CD4-positive, alpha-beta T cell (primary cell): ENCODE measurements around the gene DNAJC22. TPM values are rescaled to one million over a fixed set of nuclear protein-coding genes. Genes with fewer than 3 reads are reported as not detected.

ENCODE experiments used
- ATAC-seq: fragments of 200-7000 bp; cut with Tn5 transposase; one replicate; pipeline ENCODE4 v1.10.0; 2022; ENCODE audit warnings: mild to moderate bottlenecking; ENCODE audit not compliant: poor library complexity
- CTCF ChIA-PET: fragments of 350-600 bp; sonication (Branson Sonifier 250); formaldehyde crosslinking; loops from one replicate; lab custom pipeline; 2021; ENCODE audit warnings: antibody characterized with exemption, inconsistent platforms; lab: Charles Lee
- POLR2A ChIA-PET: fragments of 350-600 bp; sonication (Branson Sonifier 250); formaldehyde crosslinking; loops from one replicate; lab custom pipeline; 2021; ENCODE audit warnings: antibody characterized with exemption, inconsistent platforms; lab: Charles Lee
- DNase-seq, 14 experiments: peaks; one replicate each; pipeline ENCODE4 v3.0.0-alpha.2; 2013 to 2020; ENCODE audit warnings: mixed read lengths in 2 of 14
- H3K27ac ChIP-seq, 2 donors: one replicate each; pipeline versions ENCODE4 v1.5.1 to v1.7.0; 2013; ENCODE audit warnings: low read length in 2 of 2, low read depth in 1 of 2, mild to moderate bottlenecking in 1 of 2
- H3K27me3 ChIP-seq, 2 experiments: 1 replicate in 1 of 2; 2 replicates in 1 of 2; pipeline versions ENCODE4 v1.6.1 to v1.7.0; 2013; ENCODE audit warnings: low read length in 2 of 2, control low read depth in 1 of 2, mild to moderate bottlenecking in 1 of 2, moderate library complexity in 1 of 2; ENCODE audit not compliant: insufficient read depth in 2 of 2, control insufficient read depth in 1 of 2
- H3K36me3 ChIP-seq: one replicate; pipeline ENCODE4 v1.6.1; 2013; ENCODE audit warnings: low read length, control low read depth; ENCODE audit not compliant: insufficient read depth
- H3K4me1 ChIP-seq: one replicate; pipeline ENCODE4 v1.6.1; 2013; ENCODE audit warnings: low read length, control low read depth; ENCODE audit not compliant: insufficient read depth
- H3K4me3 ChIP-seq: one replicate; pipeline ENCODE4 v1.5.1; 2013; ENCODE audit warnings: mild to moderate bottlenecking, low read length, moderate library complexity
- H3K9me3 ChIP-seq, 2 experiments: 1 replicate in 1 of 2; 2 replicates in 1 of 2; pipeline versions ENCODE4 v1.6.1 to v1.7.0; 2013; ENCODE audit warnings: low read length in 2 of 2, mild to moderate bottlenecking in 2 of 2, control low read depth in 1 of 2, moderate library complexity in 1 of 2; ENCODE audit not compliant: control insufficient read depth in 1 of 2, insufficient read depth in 1 of 2
- H3K27ac Mint-ChIP-seq: one replicate; pipeline ENCODE4 v1.8.0; 2020; ENCODE audit warnings: mixed read lengths
- H3K27me3 Mint-ChIP-seq: one replicate; pipeline ENCODE4 v1.8.0; 2021; ENCODE audit warnings: mixed read lengths
- H3K36me3 Mint-ChIP-seq: one replicate; pipeline ENCODE4 v1.8.0; 2021; ENCODE audit warnings: low read depth, mixed read lengths
- H3K4me1 Mint-ChIP-seq: one replicate; pipeline ENCODE4 v1.8.0; 2021; ENCODE audit warnings: low read depth, mixed read lengths
- H3K4me3 Mint-ChIP-seq: one replicate; pipeline ENCODE4 v1.8.0; 2020; ENCODE audit warnings: mild to moderate bottlenecking, mixed read lengths
- H3K9me3 Mint-ChIP-seq: one replicate; pipeline ENCODE4 v1.8.0; 2020; ENCODE audit warnings: mixed read lengths
- intact Hi-C, 2 experiments: fragments of 100-400 bp; cut with DNase I in 1 of 2; cut with micrococcal nuclease in 1 of 2; formaldehyde crosslinking; loops; one replicate each; pipeline versions ENCODE4 v1.15.1 to v1.9.0; 2023 to 2025; cut with DNase I, micrococcal nuclease
- polyA plus RNA-seq, 2 donors: library from polyadenylated mRNA; unstranded; fragments of 120-200 nt; gene quantifications; one replicate each; pipeline ENCODE4 v1.2.1, GENCODE V29; 2013
- total RNA-seq, 174 experiments: library from RNA in 2 of 174; stranded (reverse) in 2 of 174; gene quantifications; one replicate each; pipeline ENCODE4 v1.2.3 and lab custom pipeline; 2021 to 2026
- TF ChIP-seq, protein P1 (sequence below): fragments of 200-600 bp; IDR thresholded peaks from one replicate; pipeline ENCODE4 v1.8.0; 2022; ENCODE audit warnings: antibody characterized with exemption, mild to moderate bottlenecking

The DNAJC22 gene
- total RNA-seq (not detected), total RNA-seq (lab: John Stamatoyannopoulos, UW) (0 to 0.27 (median 0) reads per million in 172 experiments)
- not detected for polyA plus RNA-seq (2013, experiment 1 of 2)
- polyA plus RNA-seq (2013, experiment 2 of 2): 0.12 TPM

DNA sequence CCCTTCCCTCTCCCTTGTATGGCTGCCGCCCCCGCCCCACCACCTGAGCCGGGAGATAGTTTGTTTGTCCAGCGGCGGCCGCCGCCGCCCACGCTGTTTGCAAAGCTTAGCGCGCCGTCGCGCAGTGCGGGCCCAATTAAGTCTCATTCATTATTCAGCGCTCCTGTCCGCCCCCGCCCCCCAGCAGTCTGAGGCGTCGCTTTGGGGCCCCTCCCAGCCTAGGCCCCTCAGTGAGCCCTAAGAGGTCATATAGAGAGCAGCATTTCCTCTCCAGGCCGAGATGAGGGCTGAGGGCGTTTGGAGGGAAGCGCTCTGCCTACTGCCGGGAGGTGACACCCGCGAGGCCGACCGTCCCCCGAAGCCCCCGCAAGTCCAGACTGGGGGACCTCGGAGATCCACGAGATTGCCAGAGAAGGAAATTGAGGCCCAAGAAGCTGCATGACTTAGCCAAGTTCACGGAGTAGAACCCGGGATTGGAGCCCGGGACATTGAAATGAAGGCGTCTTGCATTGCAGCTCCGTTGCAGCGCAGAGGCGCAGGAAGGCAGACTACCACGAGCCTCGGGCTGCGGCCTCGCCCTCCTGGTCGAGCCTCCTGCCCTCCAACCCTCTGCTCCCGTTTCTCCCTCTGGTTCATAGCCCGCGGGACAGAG is at the start of gene DNAJC22:
TSS of gene DNAJC22 (plus strand) at position 230 of the 652 bp plus-strand sequence. CDS start 1,985 bp downstream, outside the sequence.
- DNase-seq: peak in 4 of 14 experiments; percentile 40 to 57 (median 49)
- Histone ChIP-seq H3K27me3 (peaks cover 85 to 90% of the 10 kb centered on the region in 2 experiments), H3K36me3 (no peaks in the 10 kb centered on the region), H3K9me3 (peaks cover 0 to 20% of the 10 kb centered on the region in 2 experiments), H3K4me3 (peak within 1 kb of the TSS; percentile 53), H3K27ac (no peak within 1 kb of the TSS), H3K4me1 (peaks cover 65% of the 10 kb centered on the region)
- intact Hi-C loops: loop anchor here (1.0 kb wide), 1 partner anchor 58 kb away; no protein-coding TSS in a partner anchor
- H3K27me3 Mint-ChIP-seq: peaks cover 85% of the 10 kb centered on the region
- H3K4me3 Mint-ChIP-seq: peak within 1 kb of the TSS; percentile 83
- no peaks in the 10 kb centered on the region for H3K36me3 Mint-ChIP-seq
- peaks cover 42% of the 10 kb centered on the region for H3K4me1 Mint-ChIP-seq
- TF ChIP-seq, protein P1, sequence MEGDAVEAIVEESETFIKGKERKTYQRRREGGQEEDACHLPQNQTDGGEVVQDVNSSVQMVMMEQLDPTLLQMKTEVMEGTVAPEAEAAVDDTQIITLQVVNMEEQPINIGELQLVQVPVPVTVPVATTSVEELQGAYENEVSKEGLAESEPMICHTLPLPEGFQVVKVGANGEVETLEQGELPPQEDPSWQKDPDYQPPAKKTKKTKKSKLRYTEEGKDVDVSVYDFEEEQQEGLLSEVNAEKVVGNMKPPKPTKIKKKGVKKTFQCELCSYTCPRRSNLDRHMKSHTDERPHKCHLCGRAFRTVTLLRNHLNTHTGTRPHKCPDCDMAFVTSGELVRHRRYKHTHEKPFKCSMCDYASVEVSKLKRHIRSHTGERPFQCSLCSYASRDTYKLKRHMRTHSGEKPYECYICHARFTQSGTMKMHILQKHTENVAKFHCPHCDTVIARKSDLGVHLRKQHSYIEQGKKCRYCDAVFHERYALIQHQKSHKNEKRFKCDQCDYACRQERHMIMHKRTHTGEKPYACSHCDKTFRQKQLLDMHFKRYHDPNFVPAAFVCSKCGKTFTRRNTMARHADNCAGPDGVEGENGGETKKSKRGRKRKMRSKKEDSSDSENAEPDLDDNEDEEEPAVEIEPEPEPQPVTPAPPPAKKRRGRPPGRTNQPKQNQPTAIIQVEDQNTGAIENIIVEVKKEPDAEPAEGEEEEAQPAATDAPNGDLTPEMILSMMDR: no peak
- H3K27ac Mint-ChIP-seq: no peak within 1 kb of the TSS
- ChIA-PET POLR2A (interaction anchor here (1.0 to 2.8 kb wide), 6 partner anchors 9 to 84 kb away, joined by 3 to 17 read pairs (median 6); partner anchors contain the start of genes C1QL4, SPATS2 and TROAP), CTCF (interaction anchor here (0.7 to 2.5 kb wide), 15 partner anchors 7 to 277 kb away, joined by 3 to 47 read pairs (median 6); partner anchors contain the start of genes C1QL4, PRPF40B, SPATS2 and TROAP)
- no peaks in the 10 kb centered on the region for H3K9me3 Mint-ChIP-seq
- peak; percentile 10 for ATAC-seq

DNA sequence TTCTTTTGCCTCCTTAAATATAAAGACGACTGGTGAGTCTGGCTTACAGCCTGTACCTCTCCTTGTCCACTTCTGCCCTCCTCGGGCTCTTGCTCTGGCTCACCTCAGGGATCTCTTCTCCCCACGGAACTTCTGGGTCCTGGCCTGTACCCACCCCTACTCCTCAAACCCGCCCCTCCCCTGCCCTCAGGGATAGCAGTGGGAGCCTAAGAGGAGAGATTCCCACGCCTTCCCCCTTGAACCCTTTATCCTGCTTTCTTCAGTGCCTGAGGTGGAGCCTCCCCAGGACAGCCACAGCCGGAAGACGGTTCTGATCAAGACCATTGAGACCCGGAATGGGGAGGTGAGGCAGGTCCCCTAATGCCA is 49.0 kb upstream of the DNAJC22 start:
- POLR2A ChIA-PET: interaction anchor here (1.0 kb wide), 1 partner anchor 25 kb away, joined by 5 read pairs; the partner anchor contains the start of gene TROAP
- intact Hi-C loops: no loop called here
- CTCF ChIA-PET: interaction anchor here (1.9 to 2.0 kb wide), 2 partner anchors 9 to 50 kb away, joined by 6 to 7 read pairs; partner anchors contain the start of gene DNAJC22
- H3K36me3 ChIP-seq: no peaks in the 10 kb centered on the region
- Mint-ChIP-seq H3K36me3 (no peaks in the 10 kb centered on the region), H3K4me1 (peaks cover 23% of the 10 kb centered on the region), H3K27me3 (peaks cover 66% of the 10 kb centered on the region), H3K4me3 (peak overlapping the region; percentile 54), H3K9me3 (no peaks in the 10 kb centered on the region), H3K27ac (no peak overlapping the region)
- no peak overlapping the region for H3K27ac ChIP-seq
- DNase-seq (no peak), ATAC-seq (no peak)
- peaks cover 48 to 59% of the 10 kb centered on the region in 2 experiments for H3K27me3 ChIP-seq
- no peak overlapping the region for H3K4me3 ChIP-seq
- H3K9me3 ChIP-seq: peaks cover 0 to 22% of the 10 kb centered on the region in 2 experiments
- TF ChIP-seq, protein P1: no peak
- peaks cover 35% of the 10 kb centered on the region for H3K4me1 ChIP-seq

DNA sequence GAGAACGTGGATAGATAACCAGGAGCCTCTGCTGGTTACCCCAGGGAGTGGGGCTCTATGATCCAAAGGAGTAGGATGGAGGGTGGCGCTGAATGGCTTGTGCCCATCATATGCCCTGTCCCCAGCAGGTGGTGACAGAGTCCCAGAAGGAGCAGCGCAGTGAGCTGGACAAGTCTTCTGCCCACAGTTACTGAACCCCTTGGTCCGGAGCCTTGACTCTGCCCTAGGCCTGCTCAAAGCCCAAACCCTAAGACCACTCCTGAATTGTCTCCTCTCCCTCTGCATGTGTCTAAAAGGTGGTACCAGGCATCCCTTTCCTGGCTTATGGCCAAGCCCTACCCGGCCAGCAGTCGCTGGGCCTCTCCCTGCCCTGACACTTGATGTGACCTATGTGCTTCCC is 48.5 kb upstream of the DNAJC22 start:
- peaks cover 46 to 57% of the 10 kb centered on the region in 2 experiments for H3K27me3 ChIP-seq

More for the DNA sequence above, 48.5 kb upstream of the DNAJC22 start:
- Mint-ChIP-seq H3K27me3 (peaks cover 71% of the 10 kb centered on the region), H3K9me3 (no peaks in the 10 kb centered on the region), H3K4me1 (peaks cover 23% of the 10 kb centered on the region), H3K36me3 (no peaks in the 10 kb centered on the region), H3K4me3 (peak overlapping the region; percentile 54), H3K27ac (no peak overlapping the region)
- POLR2A ChIA-PET: no interaction called here
- intact Hi-C loops: no loop called here
- H3K36me3 ChIP-seq: no peaks in the 10 kb centered on the region
- H3K4me3 ChIP-seq: no peak overlapping the region
- peaks cover 0 to 22% of the 10 kb centered on the region in 2 experiments for H3K9me3 ChIP-seq
- peaks cover 35% of the 10 kb centered on the region for H3K4me1 ChIP-seq
- no peak for ATAC-seq
- DNase-seq: no peak
- TF ChIP-seq, protein P1: no peak
- no peak overlapping the region for H3K27ac ChIP-seq
- CTCF ChIA-PET: interaction anchor here (0.7 kb wide), 1 partner anchor 50 kb away, joined by 3 read pairs; no protein-coding TSS in a partner anchor
